ENCODE results near the gene ZNF324. TPM values are rescaled to one million over a fixed set of nuclear protein-coding genes. Genes with fewer than 3 reads are reported as not detected.

Gene ZNF324
- total and polyA plus RNA-seq, 4 donors: 12.2 to 15.2 (median 13.7) TPM

GRCh38 chr19:58520257-58520599 lies 53.3 kb downstream of the ZNF324 start:
- H3K4me1 ChIP-seq (ENCODE audit: control insufficient read depth, insufficient read depth, low read length): peaks cover 36% of the 10 kb centered on the region
- peak overlapping the region; percentile 96 for H3K27ac ChIP-seq (ENCODE audit: low read depth, low read length)
- H3K4me3 ChIP-seq (ENCODE audit: low read depth, low read length): peak overlapping the region; percentile 67
- no peak for DNase-seq (ENCODE audit: low read depth in 4 of 6, low spot score in 6 of 6)
- peaks cover 28% of the 10 kb centered on the region for H3K36me3 ChIP-seq (ENCODE audit: control insufficient read depth, insufficient read depth, low read length)
- no CpG with 5 or more reads among the region's 7 CpGs for WGBS (ENCODE audit: insufficient coverage)
- no peaks in the 10 kb centered on the region for H3K27me3 ChIP-seq (ENCODE audit: control insufficient read depth, insufficient read depth, low read length)
- no peaks in the 10 kb centered on the region for H3K9me3 ChIP-seq (ENCODE audit: control insufficient read depth, insufficient read depth, low read length)

GRCh38 chr19:58521651-58522050 lies 54.8 kb downstream of the ZNF324 start:
- peaks cover 29% of the 10 kb centered on the region for H3K4me1 ChIP-seq (ENCODE audit: control insufficient read depth, insufficient read depth, low read length)
- 81% methylated on average over 3 of the region's 4 CpGs for WGBS (ENCODE audit: insufficient coverage)
- H3K27ac ChIP-seq (ENCODE audit: low read depth, low read length): peak overlapping the region; percentile 78
- no peak overlapping the region for H3K4me3 ChIP-seq (ENCODE audit: low read depth, low read length)
- no peaks in the 10 kb centered on the region for H3K27me3 ChIP-seq (ENCODE audit: control insufficient read depth, insufficient read depth, low read length)
- no peak for DNase-seq (ENCODE audit: low read depth in 4 of 6, low spot score in 6 of 6)
- H3K36me3 ChIP-seq (ENCODE audit: control insufficient read depth, insufficient read depth, low read length): peaks cover 13% of the 10 kb centered on the region
- no peaks in the 10 kb centered on the region for H3K9me3 ChIP-seq (ENCODE audit: control insufficient read depth, insufficient read depth, low read length)

- WGBS (ENCODE audit: insufficient coverage): 74% methylated on average over 3 of the region's 3 CpGs
- no peak for DNase-seq (ENCODE audit: low read depth in 4 of 6, low spot score in 6 of 6)
- H3K9me3 ChIP-seq (ENCODE audit: control insufficient read depth, insufficient read depth, low read length): no peaks in the 10 kb centered on the region
Observed at GRCh38 chr19:58522709-58523108, 55.8 kb downstream of the ZNF324 start.

More at GRCh38 chr19:58522709-58523108, 55.8 kb downstream of the ZNF324 start:
- H3K27ac ChIP-seq (ENCODE audit: low read depth, low read length): no peak overlapping the region
- peaks cover 26% of the 10 kb centered on the region for H3K4me1 ChIP-seq (ENCODE audit: control insufficient read depth, insufficient read depth, low read length)
- H3K36me3 ChIP-seq (ENCODE audit: control insufficient read depth, insufficient read depth, low read length): peaks cover 3% of the 10 kb centered on the region
- no peaks in the 10 kb centered on the region for H3K27me3 ChIP-seq (ENCODE audit: control insufficient read depth, insufficient read depth, low read length)
- no peak overlapping the region for H3K4me3 ChIP-seq (ENCODE audit: low read depth, low read length)

Small RNAs within 50 kb of the gene (small RNA-seq; reads per million reads assigned to genes)
- not detected for gene RN7SL693P (ENCODE audit: low replicate concordance)
- gene RNU6-1337P (ENCODE audit: low replicate concordance): not detected

Other genes with a start within 250 kb of the ZNF324 start
- gene ZNF544, start 238.2 kb upstream of the ZNF324 start, total RNA-seq: 10 to 100 TPM; 46.3 to 52.6 TPM
- 10 to 100 TPM; 28.9 to 40.4 TPM for gene ZNF544, start 238.2 kb upstream of the ZNF324 start, polyA plus RNA-seq (ENCODE audit: insufficient read length in 2 of 2)
- 10 to 100 TPM in 1 of 2 donors, 1 to 10 TPM in 1; 9.5 to 12.0 TPM for gene ZNF8, start 188.1 kb upstream of the ZNF324 start, total RNA-seq
- 10 to 100 TPM in 1 of 2 donors, 1 to 10 TPM in 1; 8.2 to 13.9 TPM for gene ZNF8, start 188.1 kb upstream of the ZNF324 start, polyA plus RNA-seq (ENCODE audit: insufficient read length in 2 of 2)
- gene ERVK3-1, start 161.7 kb upstream of the ZNF324 start, total RNA-seq: 10 to 100 TPM; 33.9 to 49.3 TPM
- gene ERVK3-1, start 161.7 kb upstream of the ZNF324 start, polyA plus RNA-seq (ENCODE audit: insufficient read length in 2 of 2): 10 to 100 TPM; 65.3 to 68.5 TPM
- gene ZSCAN22, start 140.1 kb upstream of the ZNF324 start, total RNA-seq: 1 to 10 TPM; 2.3 to 3.4 TPM
- gene ZSCAN22, start 140.1 kb upstream of the ZNF324 start, polyA plus RNA-seq (ENCODE audit: insufficient read length in 2 of 2): 1 to 10 TPM; 3.1 to 3.4 TPM
- gene A1BG, start 113.6 kb upstream of the ZNF324 start, total RNA-seq: 10 to 100 TPM in 1 of 2 donors, 1 to 10 TPM in 1; 2.0 to 10.8 TPM
- gene A1BG, start 113.6 kb upstream of the ZNF324 start, polyA plus RNA-seq (ENCODE audit: insufficient read length in 2 of 2): 1 to 10 TPM; 5.0 TPM
- 1 to 10 TPM; 3.7 to 4.9 TPM for gene ZNF497, start 104.3 kb upstream of the ZNF324 start, total RNA-seq
- 1 to 10 TPM; 6.9 to 9.1 TPM for gene ZNF497, start 104.3 kb upstream of the ZNF324 start, polyA plus RNA-seq (ENCODE audit: insufficient read length in 2 of 2)
- gene ZNF837, start 86.0 kb upstream of the ZNF324 start, total RNA-seq: 1 to 10 TPM in 1 of 2 donors, under 1 TPM in 1; 0.99 to 2.3 TPM
- 1 to 10 TPM; 2.6 to 3.2 TPM for gene ZNF837, start 86.0 kb upstream of the ZNF324 start, polyA plus RNA-seq (ENCODE audit: insufficient read length in 2 of 2)
- gene RPS5, start 79.8 kb upstream of the ZNF324 start, total RNA-seq: 1,000 to 10,000 TPM in 1 of 2 donors, 100 to 1,000 TPM in 1; 925 to 1,177 TPM
- gene RPS5, start 79.8 kb upstream of the ZNF324 start, polyA plus RNA-seq (ENCODE audit: insufficient read length in 2 of 2): 100 to 1,000 TPM; 731 to 753 TPM
- not detected for gene RNF225, start 71.4 kb upstream of the ZNF324 start, total RNA-seq
- gene RNF225, start 71.4 kb upstream of the ZNF324 start, polyA plus RNA-seq (ENCODE audit: insufficient read length in 2 of 2): not detected
- gene ZNF584, start 58.4 kb upstream of the ZNF324 start, total RNA-seq: 10 to 100 TPM; 16.8 to 18.3 TPM
- 10 to 100 TPM; 13.8 to 15.4 TPM for gene ZNF584, start 58.4 kb upstream of the ZNF324 start, polyA plus RNA-seq (ENCODE audit: insufficient read length in 2 of 2)
- gene ZNF132, start 26.9 kb upstream of the ZNF324 start, total RNA-seq: 10 to 100 TPM; 11.8 to 20.7 TPM
- 10 to 100 TPM; 11.1 to 12.4 TPM for gene ZNF132, start 26.9 kb upstream of the ZNF324 start, polyA plus RNA-seq (ENCODE audit: insufficient read length in 2 of 2)
- 10 to 100 TPM in 1 of 2 donors, 1 to 10 TPM in 1; 8.2 to 10.1 TPM for gene ZNF324B, start 15.5 kb upstream of the ZNF324 start, total RNA-seq
- gene ZNF324B, start 15.5 kb upstream of the ZNF324 start, polyA plus RNA-seq (ENCODE audit: insufficient read length in 2 of 2): 1 to 10 TPM; 7.3 to 9.8 TPM
- gene ZNF446, start 9.3 kb downstream of the ZNF324 start, total RNA-seq: 10 to 100 TPM in 1 of 2 donors, 1 to 10 TPM in 1; 5.8 to 19.3 TPM
- 10 to 100 TPM; 20.6 to 21.2 TPM for gene ZNF446, start 9.3 kb downstream of the ZNF324 start, polyA plus RNA-seq (ENCODE audit: insufficient read length in 2 of 2)
- 10 to 100 TPM in 1 of 2 donors, 1 to 10 TPM in 1; 9.5 to 25.5 TPM for gene SLC27A5, start 44.9 kb downstream of the ZNF324 start, total RNA-seq
- 10 to 100 TPM; 21.4 to 24.4 TPM for gene SLC27A5, start 44.9 kb downstream of the ZNF324 start, polyA plus RNA-seq (ENCODE audit: insufficient read length in 2 of 2)
- gene ZBTB45, start 52.7 kb downstream of the ZNF324 start, total RNA-seq: 1 to 10 TPM; 3.8 to 4.4 TPM
- 10 to 100 TPM; 21.0 to 22.4 TPM for gene ZBTB45, start 52.7 kb downstream of the ZNF324 start, polyA plus RNA-seq (ENCODE audit: insufficient read length in 2 of 2)
- 100 to 1,000 TPM; 203 to 275 TPM for gene TRIM28, start 77.0 kb downstream of the ZNF324 start, total RNA-seq
- 100 to 1,000 TPM; 499 to 522 TPM for gene TRIM28, start 77.0 kb downstream of the ZNF324 start, polyA plus RNA-seq (ENCODE audit: insufficient read length in 2 of 2)
- 100 to 1,000 TPM in 1 of 2 donors, 10 to 100 TPM in 1; 47.4 to 115 TPM for gene CHMP2A, start 88.0 kb downstream of the ZNF324 start, total RNA-seq
- 100 to 1,000 TPM; 134 to 143 TPM for gene CHMP2A, start 88.0 kb downstream of the ZNF324 start, polyA plus RNA-seq (ENCODE audit: insufficient read length in 2 of 2)
- gene UBE2M, start 91.5 kb downstream of the ZNF324 start, total RNA-seq: 10 to 100 TPM; 49.6 to 80.3 TPM
- gene UBE2M, start 91.5 kb downstream of the ZNF324 start, polyA plus RNA-seq (ENCODE audit: insufficient read length in 2 of 2): 100 to 1,000 TPM; 134 to 138 TPM
- gene MZF1, start 106.3 kb downstream of the ZNF324 start, total RNA-seq: 10 to 100 TPM; 10.3 to 26.5 TPM
- 10 to 100 TPM; 37.7 to 51.7 TPM for gene MZF1, start 106.3 kb downstream of the ZNF324 start, polyA plus RNA-seq (ENCODE audit: insufficient read length in 2 of 2)

All from spinal cord (tissue), 10 donors.